PFSK-1 (cell line): ENCODE results near the gene TBX18.

Experiments
- FOXP2 ChIP-seq: optimal IDR thresholded peaks from 2 replicates; pipeline ENCODE3; 2011; ENCODE audit warnings: borderline replicate concordance, control low read depth, inconsistent platforms; ENCODE audit not compliant: insufficient read depth; ENCODE audit errors: extremely low read length, extremely low read depth
- POLR2AphosphoS5 ChIP-seq: IDR thresholded peaks from 2 replicates; pipeline ENCODE4 v1.6.1; 2012; ENCODE audit warnings: low read depth, mild to moderate bottlenecking, control low read depth, low read length, moderate library complexity
- REST ChIP-seq, 2 experiments: IDR thresholded peaks; 2 replicates each; pipeline versions ENCODE4 v1.6.1 to v1.8.0; 2011 to 2012; ENCODE audit warnings: low read depth in 2 of 2, low read length in 2 of 2, control low read depth in 1 of 2, inconsistent platforms in 1 of 2, mild to moderate bottlenecking in 1 of 2, moderate library complexity in 1 of 2; ENCODE audit not compliant: insufficient read depth in 1 of 2
- SIN3A ChIP-seq: IDR thresholded peaks from 2 replicates; pipeline ENCODE4 v1.6.1; 2012; ENCODE audit warnings: mild to moderate bottlenecking, low read length, moderate library complexity, borderline replicate concordance; ENCODE audit not compliant: insufficient read depth
- TAF1 ChIP-seq: IDR thresholded peaks from 2 replicates; pipeline ENCODE4 v1.6.1; 2012; ENCODE audit warnings: low read length, control low read depth, borderline replicate concordance; ENCODE audit not compliant: insufficient read depth

Gene TBX18

DNA sequence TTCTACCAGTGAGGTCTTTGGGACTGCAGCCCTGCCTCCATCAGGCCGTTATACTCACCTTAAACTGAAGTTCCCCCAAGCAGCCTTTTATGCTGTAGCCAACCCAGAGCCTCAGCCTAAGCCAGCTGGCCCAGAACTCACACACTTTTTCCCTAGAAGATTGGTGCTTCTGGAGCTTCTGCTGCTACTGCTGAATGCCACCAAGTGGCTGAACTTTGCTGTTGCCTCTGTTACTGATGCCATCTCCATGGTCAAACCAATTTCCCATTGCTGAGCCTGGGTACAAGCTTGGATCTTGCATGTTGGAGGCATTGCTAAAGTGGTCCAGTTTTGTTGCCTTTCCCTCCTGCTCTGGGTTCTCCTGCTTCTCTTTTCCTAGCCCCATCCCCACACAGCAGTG lies 15.0 kb upstream of the TBX18 start:
- TF ChIP-seq SIN3A (no peak), REST (IDR thresholded peaks at IDR 0.05; ENCODE audit: insufficient read depth in 1 of 2, low read depth in 2 of 2, low read length in 2 of 2) (no peak), TAF1 (no peak), FOXP2 (no peak), POLR2AphosphoS5 (no peak)

GRCh38 chr6:84777888-84778287 lies 13.5 kb upstream of the TBX18 start:
- TF ChIP-seq FOXP2 (no peak), TAF1 (no peak), SIN3A (no peak), POLR2AphosphoS5 (no peak), REST (IDR thresholded peaks at IDR 0.05; ENCODE audit: insufficient read depth in 1 of 2, low read depth in 2 of 2, low read length in 2 of 2) (no peak)

GRCh38 chr6:84776392-84776791 lies 12.0 kb upstream of the TBX18 start:
- TF ChIP-seq POLR2AphosphoS5 (no peak), SIN3A (no peak), FOXP2 (no peak), TAF1 (no peak), REST (IDR thresholded peaks at IDR 0.05; ENCODE audit: insufficient read depth in 1 of 2, low read depth in 2 of 2, low read length in 2 of 2) (no peak)

GRCh38 chr6:84775751-84776150 lies 11.4 kb upstream of the TBX18 start:
- TF ChIP-seq POLR2AphosphoS5, result no peak
- no peak for TF ChIP-seq REST (IDR thresholded peaks at IDR 0.05; ENCODE audit: insufficient read depth in 1 of 2, low read depth in 2 of 2, low read length in 2 of 2)
- TF ChIP-seq TAF1, result no peak
- TF ChIP-seq SIN3A, result no peak
- TF ChIP-seq FOXP2, result no peak

- TF ChIP-seq REST (IDR thresholded peaks at IDR 0.05; ENCODE audit: insufficient read depth in 1 of 2, low read depth in 2 of 2, low read length in 2 of 2) (no peak), FOXP2 (no peak), TAF1 (no peak), POLR2AphosphoS5 (no peak), SIN3A (no peak)
Measured at GRCh38 chr6:84774985-84775284, 10.5 kb upstream of the TBX18 start.
